Measurements from ENCODE around the gene ADSL.

Gene ADSL

DNA sequence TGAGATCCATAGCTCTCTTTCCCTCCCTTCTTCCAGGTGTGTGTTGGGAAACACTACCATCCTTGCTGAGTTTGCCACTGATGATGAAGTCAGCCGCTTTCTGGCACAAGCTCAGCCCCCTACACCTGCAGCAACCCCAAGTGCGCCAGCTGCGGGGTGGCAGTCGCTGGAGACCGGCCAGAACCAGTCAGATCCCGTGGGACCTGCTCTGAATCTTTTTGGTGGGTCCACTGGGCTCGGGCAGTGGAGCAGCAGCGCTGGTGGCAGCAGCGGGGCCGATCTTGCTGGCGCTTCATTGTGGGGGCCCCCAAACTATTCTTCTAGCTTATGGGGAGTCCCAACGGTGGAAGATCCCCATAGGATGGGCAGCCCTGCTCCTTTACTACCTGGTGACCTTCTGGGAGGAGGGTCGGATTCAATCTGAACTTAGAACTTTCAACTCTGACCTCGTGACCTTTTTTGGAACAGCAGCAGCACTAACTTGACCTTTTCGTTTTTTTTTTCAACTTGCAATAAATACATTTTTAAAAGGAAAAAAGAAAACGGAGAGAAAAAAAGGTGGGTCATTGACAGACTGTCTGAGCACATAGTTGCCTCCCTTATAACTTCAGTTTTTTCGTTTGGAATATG, 23.4 kb upstream of the ADSL start:
- no peak overlapping the region for H3K27ac ChIP-seq
- no peak for TF ChIP-seq ZFX (IDR thresholded peaks at IDR 0.05)
- TF ChIP-seq, protein P1, sequence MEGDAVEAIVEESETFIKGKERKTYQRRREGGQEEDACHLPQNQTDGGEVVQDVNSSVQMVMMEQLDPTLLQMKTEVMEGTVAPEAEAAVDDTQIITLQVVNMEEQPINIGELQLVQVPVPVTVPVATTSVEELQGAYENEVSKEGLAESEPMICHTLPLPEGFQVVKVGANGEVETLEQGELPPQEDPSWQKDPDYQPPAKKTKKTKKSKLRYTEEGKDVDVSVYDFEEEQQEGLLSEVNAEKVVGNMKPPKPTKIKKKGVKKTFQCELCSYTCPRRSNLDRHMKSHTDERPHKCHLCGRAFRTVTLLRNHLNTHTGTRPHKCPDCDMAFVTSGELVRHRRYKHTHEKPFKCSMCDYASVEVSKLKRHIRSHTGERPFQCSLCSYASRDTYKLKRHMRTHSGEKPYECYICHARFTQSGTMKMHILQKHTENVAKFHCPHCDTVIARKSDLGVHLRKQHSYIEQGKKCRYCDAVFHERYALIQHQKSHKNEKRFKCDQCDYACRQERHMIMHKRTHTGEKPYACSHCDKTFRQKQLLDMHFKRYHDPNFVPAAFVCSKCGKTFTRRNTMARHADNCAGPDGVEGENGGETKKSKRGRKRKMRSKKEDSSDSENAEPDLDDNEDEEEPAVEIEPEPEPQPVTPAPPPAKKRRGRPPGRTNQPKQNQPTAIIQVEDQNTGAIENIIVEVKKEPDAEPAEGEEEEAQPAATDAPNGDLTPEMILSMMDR (conservative IDR thresholded peaks at IDR 0.05), result no peak

DNA sequence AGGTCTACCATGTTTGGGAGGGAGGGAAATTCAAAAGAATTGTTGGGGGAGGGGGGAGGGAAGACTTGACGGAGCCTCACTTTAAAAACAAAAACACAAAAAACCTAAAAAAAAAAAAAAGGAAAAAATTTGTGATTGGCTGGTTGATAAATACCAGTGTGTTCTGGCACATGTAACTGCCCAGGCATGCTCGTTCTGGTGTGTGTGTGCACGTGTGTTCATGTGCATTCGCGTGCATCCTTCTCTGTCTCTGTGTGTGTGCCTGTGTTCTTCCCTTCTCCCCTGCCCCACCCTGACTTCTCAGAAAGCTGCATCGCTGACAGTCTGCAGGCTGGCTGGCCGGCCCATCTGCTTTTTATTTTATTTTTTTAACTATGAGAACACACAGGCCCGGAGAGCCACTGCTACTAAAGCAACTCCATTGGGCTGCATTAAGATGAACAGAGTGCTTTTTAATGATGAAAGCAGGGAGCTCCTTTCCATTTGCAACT, 22.6 kb upstream of the ADSL start:
- no peak for TF ChIP-seq ZFX (IDR thresholded peaks at IDR 0.05)
- TF ChIP-seq, protein P1 (conservative IDR thresholded peaks at IDR 0.05), result no peak
- no peak overlapping the region for H3K27ac ChIP-seq

DNA sequence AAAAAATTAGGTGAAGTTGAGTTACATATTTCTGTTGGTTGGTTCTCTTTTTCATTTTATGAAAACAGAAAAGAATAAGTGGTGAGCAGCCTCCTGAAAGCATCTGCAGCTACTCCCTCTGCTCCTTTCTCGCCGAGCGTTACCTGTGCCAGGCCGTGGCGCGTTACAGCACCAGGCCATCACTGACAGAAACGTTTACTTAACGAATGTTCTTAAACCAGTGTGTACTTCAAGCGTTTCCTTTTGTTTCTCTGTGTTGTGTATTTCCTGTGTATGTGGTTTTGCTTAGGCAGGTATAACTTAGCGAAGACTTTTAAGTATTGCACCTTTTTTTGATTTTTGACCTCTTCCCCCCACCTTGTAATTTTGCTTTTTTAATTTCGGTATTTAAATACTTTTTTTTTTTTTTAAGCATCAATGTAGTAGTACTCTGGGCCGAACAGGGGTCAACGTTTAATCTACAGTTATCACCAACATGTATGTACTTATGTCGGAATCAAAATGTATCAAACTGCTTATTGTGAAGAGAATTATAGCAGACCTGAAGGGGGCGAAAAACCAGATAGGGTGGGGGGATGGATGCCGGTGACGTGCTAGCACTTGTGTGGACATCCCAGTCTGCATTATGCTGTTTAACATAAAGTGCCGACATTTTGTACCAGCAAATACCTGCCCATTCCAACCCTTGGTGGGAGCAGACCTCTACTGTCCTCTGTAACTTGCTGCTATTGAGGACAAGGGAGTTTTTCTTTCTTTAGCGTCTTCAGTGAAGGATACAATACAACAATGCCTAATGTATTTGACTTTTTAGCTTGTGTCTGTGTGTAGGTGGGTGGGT, 21.6 kb upstream of the ADSL start:
- no peak for TF ChIP-seq ZFX (IDR thresholded peaks at IDR 0.05)
- TF ChIP-seq, protein P1 (conservative IDR thresholded peaks at IDR 0.05), result no peak
- H3K27ac ChIP-seq, result no peak overlapping the region

DNA sequence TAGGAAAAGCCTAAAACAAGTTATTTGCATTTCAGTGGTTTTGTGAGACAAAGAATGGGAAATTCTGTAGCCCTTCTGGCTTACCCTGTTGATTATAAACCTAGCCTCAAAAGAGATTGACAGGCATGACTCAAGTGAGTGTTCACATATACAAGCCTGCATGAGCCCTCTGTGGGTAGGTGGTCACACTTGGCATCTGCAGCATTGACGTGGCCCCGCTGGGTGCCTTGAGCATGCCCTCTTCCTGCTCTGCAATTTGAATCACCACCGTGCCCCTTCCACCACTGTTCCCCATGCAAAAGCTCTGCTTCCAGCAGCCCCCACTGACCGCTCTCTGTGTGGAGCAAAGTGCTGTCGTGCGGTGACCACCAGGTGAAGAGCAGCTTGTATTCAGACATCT, 21.0 kb upstream of the ADSL start:
- TF ChIP-seq, protein P1 (conservative IDR thresholded peaks at IDR 0.05), result no peak
- TF ChIP-seq ZFX (IDR thresholded peaks at IDR 0.05), result no peak
- H3K27ac ChIP-seq, result peak overlapping the region; percentile 1; the same call in 1 of the 2 replicates

DNA sequence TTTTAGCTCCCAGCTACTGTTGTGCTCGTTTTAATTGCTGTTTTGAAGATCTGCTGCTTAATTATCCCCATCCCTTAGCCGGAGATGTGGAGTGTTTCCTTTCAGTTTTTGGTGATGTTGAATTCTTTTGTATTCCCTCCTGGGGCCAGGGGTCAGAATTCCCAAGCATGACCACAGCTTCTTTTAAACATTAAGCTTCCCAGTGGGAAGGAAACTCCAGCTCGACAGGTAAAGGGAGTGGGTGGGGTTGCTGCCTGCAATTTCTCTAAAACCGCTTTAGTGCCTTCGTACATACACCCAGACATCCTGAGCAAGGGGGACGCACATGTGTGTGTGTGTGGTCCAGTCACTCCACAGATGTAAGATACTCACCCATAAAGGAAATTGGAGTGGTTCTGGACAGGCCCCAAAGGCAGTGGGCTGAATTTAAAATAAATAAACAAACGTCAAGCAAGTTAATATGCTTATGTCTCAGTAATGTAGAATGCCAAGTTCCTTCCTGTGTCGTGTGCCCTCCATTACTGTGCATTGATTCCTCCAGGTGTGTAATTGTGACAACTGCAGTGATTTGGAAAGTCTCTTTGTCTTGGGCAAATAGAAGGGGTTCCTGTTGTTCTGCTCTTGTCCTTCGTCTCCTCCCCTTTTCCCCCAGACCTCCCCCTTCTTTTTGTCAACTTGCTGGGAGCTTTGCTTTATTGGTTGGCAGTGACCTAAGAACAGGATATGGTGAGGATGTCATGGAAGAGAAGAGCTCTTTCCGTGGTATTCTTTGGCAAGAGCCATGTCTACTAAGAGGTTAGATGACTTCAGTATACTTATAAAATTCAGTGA, 19.2 kb upstream of the ADSL start:
- H3K27ac ChIP-seq, result peak overlapping the region; percentile 81
- TF ChIP-seq, protein P1 (conservative IDR thresholded peaks at IDR 0.05), result no peak
- TF ChIP-seq ZFX (IDR thresholded peaks at IDR 0.05), result no peak

DNA sequence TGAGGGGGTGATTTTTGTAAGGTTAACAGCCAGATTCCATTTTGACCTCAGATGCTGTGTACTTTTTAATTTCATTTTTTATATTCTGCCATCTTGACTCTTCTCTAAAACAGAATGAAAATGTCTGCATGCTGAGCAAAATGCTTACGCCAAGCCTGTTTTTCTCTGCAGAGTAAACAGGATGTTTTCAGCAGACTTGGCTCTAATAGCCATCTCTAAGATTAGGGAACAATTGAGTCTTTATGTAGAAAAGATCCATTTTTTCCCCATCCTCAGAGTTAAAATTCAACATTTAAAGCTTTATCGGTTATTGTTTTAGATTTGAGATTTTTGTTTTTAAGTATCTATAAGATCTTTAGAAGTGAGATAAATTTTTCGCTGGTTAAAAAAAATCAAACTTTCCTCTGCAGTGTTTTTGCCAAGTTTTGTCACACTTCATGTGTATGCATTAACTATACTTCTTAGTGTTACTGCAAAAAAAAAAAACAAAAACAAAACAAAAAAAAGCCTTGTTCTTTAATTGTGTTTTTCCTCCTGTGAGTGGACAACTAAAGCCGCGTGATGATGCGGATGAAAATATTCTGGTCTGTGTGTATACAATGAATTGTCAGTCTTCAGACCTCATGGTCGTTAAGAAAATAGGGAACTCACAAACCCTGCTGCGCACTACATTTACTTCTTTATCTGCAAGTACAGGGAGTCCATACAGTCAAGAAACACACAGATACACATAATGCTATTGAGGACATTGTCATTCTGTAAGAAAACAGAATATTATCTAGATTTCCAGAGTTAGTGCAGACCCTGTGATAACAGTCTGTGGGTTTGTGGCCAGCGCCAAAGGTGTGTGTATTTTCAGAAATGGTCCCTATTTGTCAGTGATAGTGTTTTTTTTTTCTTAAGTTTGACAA, 17.5 kb upstream of the ADSL start:
- TF ChIP-seq ZFX (IDR thresholded peaks at IDR 0.05), result no peak
- TF ChIP-seq, protein P1 (conservative IDR thresholded peaks at IDR 0.05), result no peak

More for the DNA sequence above, 17.5 kb upstream of the ADSL start:
- H3K27ac ChIP-seq, result no peak overlapping the region

Data from C4-2B (cell line).